HS-5 (cell line): ENCODE measurements around the gene MRPS6.

ENCODE experiments used
- DNase-seq: peaks from one replicate; pipeline ENCODE4 v3.0.0-alpha.2; 2012; ENCODE audit warnings: low read depth

The MRPS6 gene

DNA sequence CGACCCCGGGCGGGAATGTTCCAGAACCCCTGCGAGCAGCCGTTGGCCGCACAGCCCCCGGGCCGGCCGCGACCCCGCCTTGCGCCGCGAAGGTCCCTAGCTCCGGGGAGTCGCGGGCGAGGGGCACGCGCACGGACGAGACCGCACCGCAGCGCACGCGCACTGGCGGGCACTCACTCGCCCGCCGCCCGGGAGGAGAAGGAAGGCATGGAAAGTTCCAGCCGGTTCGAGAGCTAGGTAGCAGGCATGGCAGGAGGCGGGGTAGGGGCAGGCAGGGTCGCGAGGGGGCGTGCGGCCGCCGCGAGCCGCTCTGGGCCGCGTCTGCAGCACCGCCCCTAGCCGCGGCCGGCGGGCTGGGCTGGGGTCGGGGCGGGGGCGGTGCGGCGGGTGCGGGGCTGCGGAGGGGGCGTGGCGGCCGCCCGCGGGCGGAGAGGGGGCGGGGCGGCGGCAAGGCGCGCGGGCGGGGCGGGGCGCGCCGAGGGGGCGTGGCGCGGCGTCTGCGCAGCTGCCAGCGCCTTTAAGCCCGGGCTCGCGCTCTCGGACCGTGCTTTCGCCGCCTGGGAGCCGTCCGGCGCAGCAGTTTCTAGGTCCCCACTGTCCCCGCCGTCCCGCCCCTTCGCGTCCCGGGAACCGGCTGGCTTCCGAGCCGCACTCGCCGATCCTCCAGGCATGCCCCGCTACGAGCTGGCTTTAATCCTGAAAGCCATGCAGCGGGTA is at the start of gene MRPS6, which contains the start of gene SLC5A3:
Gene MRPS6 (plus strand): TSS at position 547 of the 717 bp plus-strand sequence. CDS start 123 bp downstream, at position 670.
Gene SLC5A3 (plus strand): TSS at position 547 of the 717 bp plus-strand sequence. CDS start 21,621 bp downstream, outside the sequence.
- DNase-seq, result peak; percentile 34

DNA sequence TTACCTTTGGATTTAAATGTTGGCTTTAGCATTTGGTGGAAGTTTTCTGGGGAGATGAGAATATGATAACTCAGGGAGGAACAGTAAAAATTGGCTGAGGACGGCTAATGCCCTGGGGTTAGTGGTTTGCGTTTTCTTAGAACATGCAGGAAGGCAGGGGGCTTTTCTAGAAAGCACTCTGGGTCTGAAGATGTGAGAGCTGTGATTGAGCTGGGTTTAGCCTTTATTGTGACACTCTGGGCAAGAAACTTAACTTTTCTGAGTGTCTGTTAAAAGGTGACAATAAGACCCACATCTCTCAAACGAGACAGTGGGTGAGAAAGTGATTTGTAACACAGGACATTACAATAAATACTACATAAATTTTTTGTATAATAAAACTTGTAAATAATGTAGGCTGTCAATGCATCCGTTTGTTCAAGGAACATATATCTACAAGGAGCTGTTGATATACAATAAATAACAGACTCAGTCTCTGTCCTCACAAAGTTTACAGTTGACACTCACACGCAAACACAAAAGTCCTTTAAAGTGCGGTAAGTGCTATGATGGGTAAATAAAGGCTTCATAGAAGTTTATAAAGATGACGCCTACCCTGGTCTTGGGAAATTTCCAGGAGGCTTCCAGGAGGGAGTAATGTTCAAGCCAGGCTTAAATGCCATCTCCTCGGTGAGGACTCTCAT is 49.5 kb upstream of the MRPS6 start:
- no peak for DNase-seq

DNA sequence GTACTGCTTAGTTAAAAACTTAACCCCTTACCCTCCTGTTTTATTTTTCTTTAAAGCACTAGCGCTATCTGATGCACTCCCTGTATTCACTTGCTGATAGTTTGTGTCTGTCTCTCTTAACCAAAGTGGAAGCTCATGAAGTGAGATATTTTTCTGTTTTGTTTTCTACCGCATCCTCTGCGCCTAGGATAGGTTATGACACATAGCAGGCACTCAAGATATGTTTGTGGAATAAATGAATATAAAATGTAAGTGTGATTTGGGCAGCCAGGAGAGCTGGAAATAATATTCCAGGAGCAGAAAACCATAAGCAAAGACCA is 49.0 kb upstream of the MRPS6 start:
- no peak for DNase-seq

DNA sequence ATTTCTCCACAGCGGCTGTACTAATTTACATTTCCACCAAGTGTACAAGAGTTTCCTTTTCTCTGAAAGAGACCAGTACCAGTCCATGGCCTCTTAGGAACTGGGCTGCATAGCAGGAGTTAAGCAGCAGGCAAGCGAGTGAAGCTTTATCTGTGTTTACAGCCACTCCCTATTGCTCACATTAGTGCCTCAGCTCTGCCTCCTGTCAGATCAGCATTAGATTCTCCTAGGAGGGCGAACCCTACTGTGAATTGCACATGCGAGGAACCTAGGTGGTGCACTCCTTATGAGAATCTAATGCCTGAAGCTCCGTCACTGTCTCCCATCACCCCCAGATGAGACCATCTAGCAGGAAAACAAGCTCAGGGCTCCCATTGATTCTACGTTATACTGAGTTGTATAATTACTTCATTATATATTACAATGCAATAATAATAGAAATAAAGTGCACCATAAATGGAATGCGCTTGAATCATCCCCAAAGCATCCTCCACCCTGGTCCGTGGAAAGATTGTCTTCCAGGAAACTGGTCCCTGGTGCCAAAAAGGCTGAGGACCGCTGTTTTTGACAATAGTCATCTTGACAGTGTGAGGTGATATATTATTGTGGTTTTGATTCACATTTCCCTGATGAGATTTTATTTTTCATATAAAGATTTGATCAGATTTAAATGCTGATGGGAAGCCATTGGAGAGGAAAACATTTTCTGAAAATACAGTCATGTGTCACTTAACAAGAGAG is 45.5 kb upstream of the MRPS6 start:
- no peak for DNase-seq

DNA sequence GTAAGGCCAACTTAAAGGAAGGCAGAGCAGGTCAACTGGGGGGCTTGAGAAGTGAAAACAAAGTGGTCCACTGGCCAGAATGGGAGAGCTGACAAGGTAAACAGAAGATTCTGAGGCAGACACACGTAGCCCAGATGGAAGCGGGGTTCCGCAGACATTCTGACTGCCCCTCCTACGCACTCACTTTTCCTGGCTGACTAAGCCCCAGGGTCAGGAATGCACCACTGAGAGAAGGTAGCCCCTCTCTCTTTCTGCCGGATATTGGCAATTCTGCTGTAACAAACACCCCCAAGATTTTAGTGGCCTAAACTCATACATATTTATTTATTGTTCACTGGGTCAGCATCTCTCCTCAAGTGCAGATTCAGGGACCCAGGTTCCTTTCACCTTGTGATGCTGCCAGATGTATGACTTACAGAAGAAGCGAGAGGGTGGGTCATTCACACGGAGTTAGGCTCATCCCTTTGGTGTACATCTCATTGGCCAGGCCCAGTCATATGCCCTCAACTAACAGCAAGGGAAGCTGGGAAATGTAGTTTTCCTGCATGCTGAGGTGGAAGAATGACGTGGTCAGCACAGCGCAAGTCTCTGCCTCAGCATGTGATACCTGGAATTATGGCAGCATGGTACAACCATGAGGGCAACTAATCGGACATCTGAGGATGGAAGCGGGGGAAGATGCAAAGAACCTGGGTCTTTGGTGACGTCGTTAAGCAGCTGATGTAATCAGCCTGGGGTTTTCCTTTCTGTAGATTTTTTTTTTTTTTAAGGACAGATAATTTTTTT is 43.4 kb upstream of the MRPS6 start:
- peak; percentile 26 for DNase-seq

DNA sequence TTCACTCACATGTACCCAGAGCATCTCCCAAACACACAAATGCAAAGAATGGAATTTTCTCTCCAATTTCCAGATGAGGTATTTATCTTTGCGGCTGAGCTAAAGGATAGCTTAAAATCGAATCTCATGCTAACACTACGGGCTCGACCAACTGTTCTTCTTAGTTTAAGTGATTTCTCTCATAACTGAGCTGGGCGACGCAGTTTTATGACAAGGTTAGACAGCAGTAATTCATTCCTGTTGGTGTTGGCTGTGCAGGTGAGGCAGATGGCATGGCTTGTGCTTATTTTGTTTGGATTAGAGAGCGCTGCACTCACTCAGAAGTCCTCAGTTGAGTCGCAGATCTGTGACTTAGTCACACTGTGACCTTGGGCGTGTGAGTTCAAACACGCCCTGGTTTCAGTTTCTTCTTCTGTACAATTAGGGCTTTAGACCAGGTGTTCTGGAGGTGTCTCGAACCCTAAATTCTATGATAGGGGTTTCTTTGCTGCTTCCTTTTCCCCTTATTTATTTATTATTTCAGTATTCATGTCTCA is 41.5 kb upstream of the MRPS6 start:
- DNase-seq, result no peak

DNA sequence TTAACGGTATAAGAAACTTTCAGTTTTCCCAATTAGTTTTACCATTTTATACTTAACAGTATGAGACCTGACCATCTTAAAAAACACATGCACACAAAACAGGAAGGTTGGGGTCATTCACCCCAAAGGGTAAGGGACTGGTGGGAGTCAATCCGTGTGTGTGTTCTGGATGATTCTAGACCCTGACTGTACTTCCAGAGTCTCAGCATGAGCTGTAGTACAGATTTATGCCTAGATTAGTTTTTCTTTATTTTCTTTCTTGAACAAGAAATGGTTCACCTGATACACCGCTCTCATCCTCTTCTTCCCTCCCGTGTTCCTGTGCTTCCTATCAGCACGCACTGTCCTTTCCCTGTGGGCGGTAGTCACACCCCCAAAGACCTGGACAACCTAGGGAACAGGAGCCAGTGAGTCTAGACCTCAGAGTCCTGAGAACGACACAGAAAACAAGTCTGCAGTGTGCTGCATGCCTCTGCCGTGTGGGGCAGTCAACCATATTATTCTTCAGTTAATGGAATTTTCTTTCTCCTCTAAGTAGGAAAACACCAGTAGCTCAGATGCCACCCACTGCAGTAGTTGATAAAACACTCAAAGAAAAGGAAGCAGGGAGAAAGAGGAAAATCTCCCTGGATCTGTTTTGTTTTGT is 38.9 kb upstream of the MRPS6 start:
- no peak for DNase-seq

DNA sequence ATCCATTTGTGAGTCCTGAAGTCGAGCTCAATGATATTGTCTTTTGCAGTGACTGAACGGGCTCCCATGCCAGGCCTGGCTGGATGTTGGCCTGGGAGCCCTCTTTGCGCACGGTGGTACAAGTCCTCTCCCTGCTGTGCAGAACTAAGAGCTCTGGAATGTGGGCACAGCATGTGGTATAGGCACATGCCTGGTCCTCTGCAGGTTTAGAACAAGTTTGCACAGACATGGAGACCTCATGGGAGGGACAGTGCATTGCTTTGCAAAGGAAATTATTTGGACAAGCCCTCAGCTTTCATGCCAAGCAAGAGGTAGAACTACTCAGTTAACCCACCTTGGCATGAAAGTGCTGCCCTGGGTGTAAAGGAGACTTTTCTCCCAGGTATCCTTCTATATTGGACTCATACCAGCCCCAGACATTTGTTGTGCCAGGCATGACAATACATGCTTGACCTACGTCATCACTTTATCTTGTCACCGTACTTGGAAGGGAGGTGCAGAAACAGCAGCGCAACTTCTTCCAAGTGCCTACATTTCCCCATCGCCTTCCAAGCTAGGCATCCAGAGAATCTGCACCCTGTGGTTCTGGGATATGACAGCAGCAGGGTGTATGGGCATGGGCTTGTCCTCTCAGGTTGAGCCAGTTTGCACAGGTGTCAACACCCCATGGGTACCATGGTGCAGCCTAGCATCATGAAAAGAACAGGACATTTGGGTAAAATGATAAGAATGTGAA is 37.6 kb upstream of the MRPS6 start:
- no peak for DNase-seq

DNA sequence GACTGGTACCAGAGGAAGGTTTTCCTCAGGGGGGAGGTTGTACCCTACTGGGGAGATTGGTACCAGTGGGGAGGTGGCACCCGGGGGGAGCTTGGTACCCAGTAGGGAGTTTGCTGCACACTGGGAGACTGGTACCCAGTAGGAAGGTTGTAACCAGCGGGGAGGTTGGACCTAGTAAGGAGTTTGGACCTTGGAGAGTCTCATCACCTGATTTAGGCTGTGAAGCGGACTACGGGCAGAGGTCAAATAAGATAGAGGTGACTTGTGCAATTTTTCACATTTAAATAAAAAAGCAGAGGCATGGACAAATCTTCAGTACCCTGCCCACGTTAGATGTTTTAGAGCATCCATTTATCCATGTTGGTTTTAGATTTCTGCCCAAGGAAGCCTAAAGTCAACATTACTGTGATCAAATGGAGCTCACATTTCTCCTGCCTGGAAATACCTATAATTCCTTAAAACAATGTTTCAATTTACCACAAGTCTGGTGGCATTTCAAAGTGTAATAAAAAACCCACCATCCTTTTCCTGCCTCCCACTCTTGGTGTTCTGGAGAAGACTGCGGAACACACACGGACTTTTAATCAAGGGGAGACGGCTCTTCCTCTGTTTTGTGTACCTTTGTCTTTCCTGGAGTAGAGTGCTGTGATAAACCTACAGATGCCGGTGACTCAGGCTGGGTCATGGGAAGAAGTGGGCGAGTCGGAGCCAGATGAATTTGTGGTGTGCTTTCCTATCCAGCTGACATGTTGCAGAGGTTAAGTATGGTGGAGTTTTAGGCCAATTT is 36.2 kb upstream of the MRPS6 start:
- DNase-seq, result no peak

DNA sequence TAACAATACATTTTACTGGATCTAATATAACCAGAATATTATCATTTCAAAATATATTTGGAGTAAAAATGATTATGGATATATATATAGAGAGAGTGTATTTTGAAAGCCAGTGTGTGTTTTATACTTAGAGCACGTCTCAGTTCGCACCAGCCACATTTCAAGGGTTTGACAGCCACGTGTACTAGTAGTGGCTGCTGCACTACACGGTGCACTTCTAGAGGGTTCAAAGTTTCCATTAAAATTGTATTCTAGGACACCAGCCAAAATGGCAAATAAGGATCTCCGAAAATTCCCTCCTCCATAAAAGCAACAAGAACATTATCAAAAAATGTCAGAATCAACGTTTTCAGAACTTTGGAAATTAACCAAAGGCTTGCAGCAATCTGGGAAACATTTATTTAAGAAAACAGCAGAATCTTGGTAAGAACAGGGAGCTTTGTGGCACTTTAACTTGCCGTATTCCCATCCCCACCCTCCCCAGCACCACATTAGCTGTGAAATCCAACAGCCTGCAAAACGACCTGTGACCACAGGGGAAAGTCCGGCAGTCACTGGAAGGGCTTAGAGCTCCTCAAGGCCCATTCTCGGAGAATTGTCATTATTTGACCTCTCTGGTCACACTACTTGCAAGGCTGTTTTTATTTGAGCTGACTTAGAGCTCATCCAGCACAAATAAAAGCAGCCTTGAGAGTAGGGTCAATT is 33.5 kb upstream of the MRPS6 start:
- DNase-seq, result no peak

DNA sequence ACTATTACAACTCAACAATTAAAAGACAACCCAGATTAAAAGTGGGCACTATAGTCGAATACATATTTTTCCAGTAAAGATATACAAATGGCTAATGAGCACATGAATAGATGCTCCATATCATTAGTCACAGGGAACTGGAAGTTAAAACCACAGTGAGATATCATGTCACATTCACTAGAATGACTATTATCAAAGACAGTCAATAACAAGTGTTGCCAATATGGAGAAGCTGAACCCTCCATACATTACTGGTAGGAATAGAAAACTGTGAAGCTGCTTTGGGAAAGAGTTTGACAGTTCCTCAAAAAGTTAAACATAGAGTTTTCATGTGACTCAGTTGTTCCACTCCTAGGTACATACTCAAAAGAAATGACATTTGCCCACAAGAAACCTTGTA is 30.6 kb upstream of the MRPS6 start:
- no peak for DNase-seq

DNA sequence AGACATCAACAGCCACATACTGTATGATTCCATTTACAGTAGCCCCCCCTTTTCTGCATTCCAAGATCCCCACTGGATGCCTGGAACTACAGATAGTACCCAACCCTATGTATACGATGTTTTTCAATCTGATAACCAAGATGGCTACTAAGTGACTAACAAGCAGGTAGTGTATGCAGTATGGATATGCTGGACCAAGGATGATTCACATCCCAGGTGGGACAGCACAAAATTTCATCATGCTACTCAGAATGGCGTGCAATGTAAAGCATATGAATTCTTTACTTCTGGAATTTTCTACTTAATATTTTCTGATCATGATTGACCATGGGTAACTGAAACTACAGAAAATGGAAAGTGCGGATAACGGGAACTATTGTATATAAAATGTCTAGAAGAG is 30.0 kb upstream of the MRPS6 start:
- DNase-seq, result no peak

DNA sequence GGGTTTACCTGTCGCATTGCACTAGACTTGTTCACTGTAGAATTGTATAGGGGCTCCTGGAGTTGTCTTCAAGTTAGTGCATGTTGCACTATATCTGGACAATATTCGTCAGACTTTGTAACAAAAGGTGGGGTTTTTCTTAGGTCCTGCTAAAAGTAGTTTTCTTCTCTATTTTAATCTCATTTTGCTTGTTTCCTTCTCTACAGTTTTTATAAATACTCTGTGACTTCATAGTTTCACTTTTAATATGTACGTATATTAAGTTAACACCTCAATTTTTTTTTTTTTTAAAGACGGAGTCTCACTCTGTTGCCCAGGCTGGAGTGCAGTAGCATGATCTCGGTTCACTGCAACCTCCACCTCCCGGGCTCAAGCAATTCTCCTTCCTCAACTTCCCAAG is 26.5 kb upstream of the MRPS6 start:
- DNase-seq, result no peak

DNA sequence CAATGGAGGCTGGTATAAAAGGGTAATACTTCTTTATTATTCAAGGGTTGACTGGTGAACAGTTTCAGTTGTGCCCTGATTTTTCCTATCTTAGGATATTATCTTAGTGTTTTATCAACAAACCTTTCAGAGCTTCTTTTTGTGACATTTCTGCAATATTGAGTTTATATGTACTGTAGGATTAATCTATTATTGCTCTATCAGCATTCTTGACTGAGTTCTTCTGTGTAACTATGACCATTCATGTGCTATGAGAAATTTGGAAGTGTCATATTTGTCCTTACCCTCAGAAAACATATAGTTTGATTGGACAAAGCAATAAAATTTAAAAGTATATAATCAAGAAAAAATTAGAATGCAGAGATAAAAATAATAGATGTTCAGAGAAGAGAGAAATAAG is 25.5 kb upstream of the MRPS6 start:
- no peak for DNase-seq

DNA sequence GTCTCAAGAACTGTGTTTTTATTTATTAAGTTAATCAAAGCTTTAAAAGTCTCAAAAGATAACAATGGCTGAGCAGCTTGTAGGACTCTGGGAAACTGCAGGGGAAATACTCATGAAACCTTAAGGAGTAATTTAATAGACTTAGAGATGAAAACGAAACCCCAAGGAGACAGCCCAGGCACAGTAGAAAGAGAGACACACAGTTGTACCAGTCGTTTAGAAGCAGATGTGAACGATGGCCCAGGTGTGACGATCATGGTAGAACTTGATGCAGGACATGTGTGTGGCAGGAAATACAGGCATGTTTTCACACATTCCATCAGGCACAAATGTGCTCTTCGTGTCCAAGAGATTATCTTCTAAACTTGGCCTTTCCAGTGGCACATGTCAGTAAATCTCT is 21.2 kb upstream of the MRPS6 start:
- no peak for DNase-seq

DNA sequence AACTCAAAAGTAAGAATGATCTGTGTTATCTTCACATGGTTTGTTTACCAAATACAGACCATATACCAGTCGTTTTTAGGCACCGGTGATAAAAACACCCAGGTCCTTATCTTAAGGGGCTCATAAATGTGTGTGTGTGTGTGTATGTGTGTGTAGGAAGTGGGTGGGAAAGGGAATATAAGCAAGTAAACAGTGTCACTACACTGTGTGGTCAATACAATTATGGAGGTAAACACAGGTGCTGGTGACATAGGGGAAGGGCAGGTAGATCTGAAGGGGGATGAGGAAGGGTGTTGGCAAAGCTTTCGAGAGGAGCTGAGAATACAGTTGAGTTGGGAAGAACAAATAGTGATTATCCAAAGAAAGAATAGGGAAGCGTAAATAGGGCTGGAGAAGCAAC is 19.1 kb upstream of the MRPS6 start:
- no peak for DNase-seq

DNA sequence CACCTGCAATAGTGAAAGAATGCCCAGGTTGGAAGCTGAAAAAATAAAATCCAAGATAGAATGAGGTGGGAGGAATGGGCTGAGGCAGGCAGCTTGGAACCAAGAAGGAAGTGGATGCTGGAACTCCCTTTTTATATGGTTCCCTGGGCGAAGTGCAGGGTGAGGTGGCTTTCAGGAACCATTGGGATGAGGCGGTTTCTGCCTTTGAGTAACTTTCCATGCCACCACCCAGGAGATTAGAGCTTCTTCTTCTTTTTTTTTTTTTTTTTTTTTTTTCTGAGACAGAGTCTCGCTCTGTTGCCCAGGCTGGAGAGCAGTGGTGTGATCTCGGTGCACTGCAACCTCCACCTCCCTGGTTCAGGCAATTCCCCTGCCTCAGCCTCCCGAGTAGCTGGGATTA is 17.8 kb upstream of the MRPS6 start:
- no peak for DNase-seq

DNA sequence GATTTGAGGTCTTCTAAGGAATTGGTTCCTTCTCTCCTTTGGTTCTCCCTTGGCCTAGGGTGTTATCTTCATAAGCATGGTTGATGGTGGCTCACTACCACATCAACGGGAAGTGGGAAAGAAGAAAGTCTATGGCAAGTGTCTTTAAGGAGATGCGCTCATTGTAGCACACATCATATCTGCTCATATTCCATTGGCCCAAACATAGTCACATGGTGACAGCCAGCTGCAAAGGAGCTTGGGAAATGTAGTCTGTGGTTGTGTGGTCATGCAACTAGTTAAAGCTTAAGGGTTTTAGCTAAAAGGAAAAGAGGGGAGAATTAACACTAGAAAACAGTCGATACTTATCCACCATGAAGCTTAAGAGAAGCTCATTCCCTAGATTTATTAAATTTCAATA is 11.4 kb upstream of the MRPS6 start:
- DNase-seq, result no peak

DNA sequence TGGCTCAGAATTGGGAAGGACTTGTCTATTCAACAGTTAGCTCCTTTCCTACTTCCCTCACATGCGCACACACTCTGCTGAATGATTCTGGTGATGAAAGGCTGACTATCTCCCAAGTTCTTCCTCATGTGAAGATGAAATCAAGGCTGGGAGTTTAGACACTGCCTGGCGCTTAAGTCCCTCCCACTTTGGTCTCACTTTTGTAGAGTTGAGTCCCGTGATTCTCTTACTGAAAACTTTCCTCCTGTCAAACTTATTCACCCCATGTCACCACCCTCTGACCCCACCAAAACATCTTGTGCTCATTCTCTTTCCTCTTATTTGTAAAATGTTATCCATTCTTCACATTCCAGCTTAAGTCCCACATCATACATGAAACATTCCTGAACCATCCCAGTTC is 8.4 kb upstream of the MRPS6 start:
- no peak for DNase-seq
